Activated T-cell treated with anti-CD3 and anti-CD28 coated beads for 48 hours (primary cell): ENCODE data around the gene ARHGEF7.

ENCODE experiments used
- DNase-seq: peaks from one replicate; pipeline ENCODE4 v3.0.0-alpha.2; 2020; ENCODE audit warnings: low read depth

ARHGEF7 gene

GRCh38 chr13:111278743-111279652 lies 163.9 kb downstream of the ARHGEF7 start:
- DNase-seq, result no peak

- DNase-seq, result no peak
These were observed 165.1 kb downstream of the ARHGEF7 start for GRCh38 chr13:111280226-111280625.

- DNase-seq, result no peak
These were observed 165.8 kb downstream of the ARHGEF7 start for GRCh38 chr13:111280681-111281585.

- DNase-seq, result no peak
These were observed 166.7 kb downstream of the ARHGEF7 start for GRCh38 chr13:111281751-111282311.

GRCh38 chr13:111282425-111282824 lies 167.3 kb downstream of the ARHGEF7 start:
- DNase-seq, result no peak

- no peak for DNase-seq
These were observed 167.9 kb downstream of the ARHGEF7 start for GRCh38 chr13:111282997-111283396.

GRCh38 chr13:111283457-111283856 lies 168.3 kb downstream of the ARHGEF7 start:
- DNase-seq, result no peak

- no peak for DNase-seq
These were observed 168.9 kb downstream of the ARHGEF7 start for GRCh38 chr13:111283991-111284390.

- DNase-seq, result no peak
These were observed 169.5 kb downstream of the ARHGEF7 start for GRCh38 chr13:111284565-111284964.

GRCh38 chr13:111286162-111286561 lies 171.1 kb downstream of the ARHGEF7 start:
- no peak for DNase-seq

- no peak for DNase-seq
These were observed 171.6 kb downstream of the ARHGEF7 start for GRCh38 chr13:111286749-111287148.

- no peak for DNase-seq
These were observed 172.1 kb downstream of the ARHGEF7 start for GRCh38 chr13:111287201-111287600.

- DNase-seq, result no peak
These were observed 173.2 kb downstream of the ARHGEF7 start for GRCh38 chr13:111288276-111288675.

- DNase-seq, result no peak
These were observed 174.1 kb downstream of the ARHGEF7 start for GRCh38 chr13:111289251-111289650.

- no peak for DNase-seq
These were observed 176.8 kb downstream of the ARHGEF7 start for GRCh38 chr13:111291908-111292307.

GRCh38 chr13:111292710-111293485 lies 177.8 kb downstream of the ARHGEF7 start:
- no peak for DNase-seq

GRCh38 chr13:111295886-111296285 lies 180.8 kb downstream of the ARHGEF7 start:
- no peak for DNase-seq

- no peak for DNase-seq
These were observed 181.3 kb downstream of the ARHGEF7 start for GRCh38 chr13:111296417-111296816.

GRCh38 chr13:111298214-111298975 lies 183.3 kb downstream of the ARHGEF7 start:
- no peak for DNase-seq

- no peak for DNase-seq
These were observed 187.1 kb downstream of the ARHGEF7 start for GRCh38 chr13:111302045-111302726.
